GM12872 (cell line): Measurements from ENCODE around the gene HTR7.

Source experiments
- TF ChIP-seq, protein P1 (sequence below): IDR thresholded peaks from 3 replicates; pipeline ENCODE4 v1.5.1; 2011; ENCODE audit warnings: low read depth, mild to moderate bottlenecking, low read length, moderate library complexity; ENCODE audit not compliant: insufficient read depth

HTR7 gene

DNA sequence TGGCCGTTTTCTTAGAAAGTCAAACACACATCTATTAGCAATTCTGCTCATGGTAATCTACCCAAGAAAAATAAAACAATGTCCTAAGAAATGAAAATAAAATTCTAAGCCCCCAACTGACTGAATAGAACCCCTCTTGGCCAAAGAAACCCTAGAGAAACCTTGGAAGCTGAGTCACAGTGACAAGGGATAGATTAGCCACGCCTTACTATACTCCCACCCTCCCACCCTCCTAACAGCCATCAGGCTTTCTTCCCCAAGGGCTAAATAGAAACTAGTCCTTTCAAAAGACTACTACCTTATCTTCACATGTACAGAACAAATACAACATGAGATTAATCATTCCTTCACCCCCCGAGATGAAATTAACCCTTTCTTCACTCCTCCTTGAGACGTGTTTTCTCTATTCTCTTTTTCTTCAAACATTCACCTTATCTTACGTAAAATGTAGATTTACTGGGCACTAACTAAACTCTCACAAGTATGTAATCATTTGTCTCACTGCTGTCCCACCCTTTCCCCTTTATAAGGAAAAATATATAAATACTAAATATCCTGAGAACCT lies 57.5 kb downstream of the HTR7 start:
- TF ChIP-seq, protein P1, sequence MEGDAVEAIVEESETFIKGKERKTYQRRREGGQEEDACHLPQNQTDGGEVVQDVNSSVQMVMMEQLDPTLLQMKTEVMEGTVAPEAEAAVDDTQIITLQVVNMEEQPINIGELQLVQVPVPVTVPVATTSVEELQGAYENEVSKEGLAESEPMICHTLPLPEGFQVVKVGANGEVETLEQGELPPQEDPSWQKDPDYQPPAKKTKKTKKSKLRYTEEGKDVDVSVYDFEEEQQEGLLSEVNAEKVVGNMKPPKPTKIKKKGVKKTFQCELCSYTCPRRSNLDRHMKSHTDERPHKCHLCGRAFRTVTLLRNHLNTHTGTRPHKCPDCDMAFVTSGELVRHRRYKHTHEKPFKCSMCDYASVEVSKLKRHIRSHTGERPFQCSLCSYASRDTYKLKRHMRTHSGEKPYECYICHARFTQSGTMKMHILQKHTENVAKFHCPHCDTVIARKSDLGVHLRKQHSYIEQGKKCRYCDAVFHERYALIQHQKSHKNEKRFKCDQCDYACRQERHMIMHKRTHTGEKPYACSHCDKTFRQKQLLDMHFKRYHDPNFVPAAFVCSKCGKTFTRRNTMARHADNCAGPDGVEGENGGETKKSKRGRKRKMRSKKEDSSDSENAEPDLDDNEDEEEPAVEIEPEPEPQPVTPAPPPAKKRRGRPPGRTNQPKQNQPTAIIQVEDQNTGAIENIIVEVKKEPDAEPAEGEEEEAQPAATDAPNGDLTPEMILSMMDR: no peak

DNA sequence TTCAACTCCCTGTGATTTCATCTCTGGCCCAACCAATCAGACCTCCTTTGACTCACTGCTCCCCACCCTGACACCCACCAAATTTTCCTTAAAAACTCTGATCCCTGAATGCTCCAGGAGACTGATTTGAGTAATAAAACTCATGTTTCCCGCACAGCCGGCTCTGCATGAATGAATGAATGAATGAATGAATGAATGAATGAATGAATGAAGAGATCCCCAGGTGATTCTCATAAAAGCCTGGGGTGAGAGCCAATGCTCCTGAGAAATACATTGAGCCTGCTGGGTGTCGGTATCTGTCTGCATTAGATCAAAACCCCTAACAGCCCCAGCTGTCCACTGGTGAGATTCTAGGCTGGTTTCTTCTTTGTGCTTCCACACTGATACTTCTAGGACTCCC lies 58.7 kb downstream of the HTR7 start:
- TF ChIP-seq, protein P1: no peak

DNA sequence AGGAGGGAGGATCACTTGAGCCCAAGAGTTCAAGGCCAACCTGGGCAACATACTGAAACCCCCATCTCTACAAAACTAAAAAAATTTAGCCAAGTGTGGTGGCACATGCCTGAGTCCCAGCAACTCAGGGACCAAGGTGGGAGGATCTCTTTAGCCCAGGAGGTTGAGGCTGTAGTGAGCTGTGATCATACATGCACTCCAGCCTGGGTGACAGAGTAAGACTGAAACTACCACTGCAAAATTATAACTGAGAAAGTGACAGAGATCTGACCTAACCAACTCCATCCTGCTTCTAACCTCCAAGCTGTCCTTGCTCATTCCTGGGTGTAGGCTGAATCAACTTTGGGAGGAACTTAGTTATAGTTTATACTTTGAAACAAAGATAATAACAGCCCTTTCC lies 59.4 kb downstream of the HTR7 start:
- TF ChIP-seq, protein P1: no peak

DNA sequence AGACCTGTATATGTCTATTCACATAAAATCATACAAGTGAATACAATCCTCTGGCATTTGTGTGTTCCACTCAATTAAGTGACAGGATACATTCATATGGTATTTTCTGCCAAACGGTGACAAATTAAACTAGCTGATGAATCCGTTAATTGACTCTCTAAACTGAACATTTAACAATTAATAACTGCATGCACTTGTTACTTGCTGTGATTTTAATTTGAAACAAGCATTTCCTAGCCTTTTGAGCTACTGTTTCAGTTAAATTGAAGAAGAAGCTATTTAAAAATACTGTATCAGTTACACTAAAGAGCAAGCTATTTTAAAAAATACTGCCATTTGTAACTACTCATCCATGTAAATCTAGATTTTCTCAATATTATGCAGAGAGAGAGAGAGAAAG lies 67.4 kb downstream of the HTR7 start:
- TF ChIP-seq, protein P1: no peak

DNA sequence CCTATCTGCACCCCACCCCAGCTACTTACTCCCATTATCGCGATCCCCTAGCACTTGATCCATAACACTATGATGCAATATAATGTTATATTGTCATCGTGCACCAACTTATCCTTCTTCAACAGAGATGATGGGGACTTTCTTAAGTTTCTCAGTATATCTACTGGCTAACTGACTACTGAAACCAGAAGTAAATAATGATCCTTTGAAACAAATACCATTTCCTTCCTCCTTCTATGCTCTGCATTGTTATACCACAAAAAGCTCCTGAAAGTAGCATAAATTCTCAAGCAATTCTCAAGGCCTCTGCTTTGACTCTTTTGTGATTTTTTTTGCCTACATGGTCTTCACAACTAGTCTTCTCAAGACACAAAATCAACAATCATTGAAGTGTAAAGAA lies 68.9 kb downstream of the HTR7 start:
- TF ChIP-seq, protein P1: no peak

DNA sequence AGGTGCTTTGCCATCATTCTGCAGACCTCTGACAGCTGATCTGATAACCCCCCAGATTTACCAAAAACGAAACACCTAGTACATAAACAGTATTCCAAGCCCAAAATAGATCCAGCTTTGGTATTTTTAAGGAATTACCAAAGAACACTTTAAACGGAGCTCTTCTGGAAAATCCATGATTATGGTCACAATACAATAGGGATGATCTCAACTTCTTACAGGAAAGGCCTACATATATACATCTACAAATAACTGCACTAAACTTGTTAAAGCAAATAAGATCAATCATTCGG lies 69.7 kb downstream of the HTR7 start:
- TF ChIP-seq, protein P1: no peak

DNA sequence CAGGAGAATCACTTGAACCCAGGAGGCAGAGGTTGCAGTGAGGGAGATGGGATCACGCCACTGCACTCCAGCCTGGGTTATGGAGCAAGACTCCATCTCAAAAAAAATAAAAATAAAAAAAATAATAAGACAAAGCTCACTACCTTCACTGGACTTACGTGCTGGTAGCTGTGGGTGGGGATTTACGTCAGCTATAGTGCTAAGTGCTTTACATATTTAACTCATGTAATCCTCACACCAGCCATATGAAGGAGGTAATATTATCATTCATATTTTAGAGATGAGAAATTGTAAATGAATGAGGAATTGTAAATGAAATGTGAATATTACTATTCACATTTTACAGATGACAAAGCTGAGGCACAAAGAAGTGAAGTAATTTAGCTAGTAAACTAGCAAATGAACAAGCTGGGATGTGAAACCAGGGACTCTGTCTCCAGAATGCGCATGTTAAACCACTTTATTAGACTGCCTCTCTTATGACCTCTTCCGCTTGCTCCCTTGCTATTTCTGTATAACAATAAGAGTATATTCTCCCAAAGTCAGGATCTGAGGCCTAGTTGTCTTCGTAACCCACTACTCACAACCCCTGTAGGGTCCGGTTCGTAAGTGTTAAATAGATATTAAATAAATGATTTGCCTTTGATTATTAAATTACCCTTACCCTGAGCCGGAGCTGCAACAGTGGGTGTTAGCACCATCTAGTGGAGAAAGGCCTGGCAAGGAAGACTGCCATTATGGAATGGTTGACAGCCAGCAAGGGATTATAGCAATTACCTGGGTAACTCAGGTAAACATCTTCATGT lies 70.2 kb downstream of the HTR7 start:
- TF ChIP-seq, protein P1: peak; percentile 72

DNA sequence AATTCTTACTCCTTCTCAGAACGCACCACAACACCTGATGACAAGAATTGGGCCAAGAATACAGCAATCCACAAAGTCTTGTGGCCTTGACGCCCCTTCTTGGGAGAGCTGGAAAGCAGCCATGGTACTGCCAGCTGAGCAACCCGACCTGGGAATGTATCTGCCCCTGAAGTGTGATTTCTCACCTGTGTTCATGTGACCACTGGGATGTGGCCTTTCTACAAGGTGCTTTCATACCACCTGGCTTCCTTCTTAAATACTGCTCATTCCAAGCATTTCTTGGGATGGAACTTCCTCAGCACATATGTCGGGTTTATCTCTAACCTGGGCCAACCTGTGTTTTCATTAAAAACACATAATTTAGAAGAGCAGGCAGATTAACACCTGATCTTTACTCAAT lies 72.1 kb downstream of the HTR7 start:
- TF ChIP-seq, protein P1: no peak
